Parathyroid adenoma (tissue), 2 donors: ENCODE results near the gene RIPK4.

Source experiments
- H2AFZ ChIP-seq: fragments of 300-600 bp; sonication (generic); one replicate; pipeline ENCODE4 v1.7.0; 2017; ENCODE audit warnings: antibody characterized with exemption, mild to moderate bottlenecking
- H3K27ac ChIP-seq: fragments of 300-600 bp; sonication (generic); one replicate; pipeline ENCODE4 v1.7.0; 2017
- H3K27me3 ChIP-seq: fragments of 300-600 bp; sonication (generic); one replicate; pipeline ENCODE4 v1.7.0; 2017; ENCODE audit warnings: low read length; ENCODE audit not compliant: control insufficient read depth, insufficient read depth
- H3K36me3 ChIP-seq: fragments of 300-600 bp; sonication (generic); one replicate; pipeline ENCODE4 v1.7.0; 2017; ENCODE audit warnings: low read length; ENCODE audit not compliant: control insufficient read depth, insufficient read depth
- H3K4me1 ChIP-seq: fragments of 300-600 bp; sonication (generic); one replicate; pipeline ENCODE4 v1.7.0; 2017; ENCODE audit warnings: control low read depth
- H3K4me2 ChIP-seq: fragments of 300-600 bp; sonication (generic); one replicate; pipeline ENCODE4 v1.7.0; 2017; ENCODE audit warnings: low read length
- H3K4me3 ChIP-seq: fragments of 300-600 bp; sonication (generic); one replicate; pipeline ENCODE4 v1.7.0; 2017; ENCODE audit warnings: low read depth, low read length
- H3K79me2 ChIP-seq: fragments of 300-600 bp; sonication (generic); one replicate; pipeline ENCODE4 v1.7.0; 2017; ENCODE audit warnings: control low read depth
- H3K9ac ChIP-seq: fragments of 300-600 bp; sonication (generic); one replicate; pipeline ENCODE4 v1.7.0; 2017; ENCODE audit warnings: mild to moderate bottlenecking
- H3K9me3 ChIP-seq: fragments of 300-600 bp; sonication (generic); one replicate; pipeline ENCODE4 v1.7.0; 2017; ENCODE audit warnings: low read length; ENCODE audit not compliant: control insufficient read depth
- CTCF ChIP-seq: fragments of 300-600 bp; sonication (generic); IDR thresholded peaks from one replicate; pipeline ENCODE4 v1.7.0; 2017; ENCODE audit warnings: antibody characterized with exemption, mild to moderate bottlenecking
- donor health status: primary hyperparathyroidism.

RIPK4 gene

GRCh38 chr21:41739011-41739410 lies 27.8 kb downstream of the RIPK4 start:
- no peak overlapping the region for H2AFZ ChIP-seq
- H3K4me1 ChIP-seq = no peaks in the 10 kb centered on the region
- no peak overlapping the region for H3K27ac ChIP-seq
- no peaks in the 10 kb centered on the region for H3K9me3 ChIP-seq
- H3K4me2 ChIP-seq = no peak overlapping the region
- H3K36me3 ChIP-seq = no peaks in the 10 kb centered on the region
- H3K27me3 ChIP-seq = no peaks in the 10 kb centered on the region
- H3K79me2 ChIP-seq = no peaks in the 10 kb centered on the region
- no peak overlapping the region for H3K4me3 ChIP-seq
- no peak for TF ChIP-seq CTCF
- no peak overlapping the region for H3K9ac ChIP-seq

GRCh38 chr21:41737651-41738324 lies 29.1 kb downstream of the RIPK4 start:
- no peak overlapping the region for H3K4me3 ChIP-seq
- H3K9me3 ChIP-seq = no peaks in the 10 kb centered on the region
- H3K4me1 ChIP-seq = no peaks in the 10 kb centered on the region
- no peaks in the 10 kb centered on the region for H3K79me2 ChIP-seq
- H3K27ac ChIP-seq = no peak overlapping the region
- no peak overlapping the region for H3K9ac ChIP-seq
- H3K36me3 ChIP-seq = no peaks in the 10 kb centered on the region
- H3K4me2 ChIP-seq = no peak overlapping the region
- no peak for TF ChIP-seq CTCF
- no peak overlapping the region for H2AFZ ChIP-seq
- H3K27me3 ChIP-seq = no peaks in the 10 kb centered on the region

GRCh38 chr21:41736423-41736822 lies 30.4 kb downstream of the RIPK4 start:
- H3K4me1 ChIP-seq = no peaks in the 10 kb centered on the region
- no peak for TF ChIP-seq CTCF
- H3K4me2 ChIP-seq = no peak overlapping the region
- no peak overlapping the region for H3K27ac ChIP-seq
- H3K36me3 ChIP-seq = no peaks in the 10 kb centered on the region
- no peak overlapping the region for H3K9ac ChIP-seq
- no peaks in the 10 kb centered on the region for H3K79me2 ChIP-seq
- H3K4me3 ChIP-seq = no peak overlapping the region
- no peaks in the 10 kb centered on the region for H3K27me3 ChIP-seq
- H2AFZ ChIP-seq = no peak overlapping the region
- H3K9me3 ChIP-seq = no peaks in the 10 kb centered on the region

GRCh38 chr21:41733951-41734689 lies 32.7 kb downstream of the RIPK4 start:
- TF ChIP-seq CTCF = no peak
- H2AFZ ChIP-seq = no peak overlapping the region

More at GRCh38 chr21:41733951-41734689, 32.7 kb downstream of the RIPK4 start:
- H3K4me1 ChIP-seq = no peaks in the 10 kb centered on the region
- H3K36me3 ChIP-seq = no peaks in the 10 kb centered on the region
- H3K4me3 ChIP-seq = no peak overlapping the region
- H3K27ac ChIP-seq = no peak overlapping the region
- H3K9me3 ChIP-seq = no peaks in the 10 kb centered on the region
- H3K4me2 ChIP-seq = no peak overlapping the region
- no peaks in the 10 kb centered on the region for H3K79me2 ChIP-seq
- no peak overlapping the region for H3K9ac ChIP-seq
- H3K27me3 ChIP-seq = no peaks in the 10 kb centered on the region
